HEK293 (cell line): ENCODE data around the gene PSMB11.

Source experiments
- BCL11A ChIP-seq: fragments of 450-650 bp; formaldehyde crosslinking; IDR thresholded peaks from 2 replicates; pipeline ENCODE4 v1.5.1; 2016; ENCODE audit warnings: low read depth, missing biosample characterization, missing genetic modification characterization
- EGR2 ChIP-seq: fragments of 450-650 bp; formaldehyde crosslinking; IDR thresholded peaks from 2 replicates; pipeline ENCODE4 v1.5.1; 2016; ENCODE audit warnings: low read depth, missing biosample characterization, missing genetic modification characterization
- FEZF1 ChIP-seq: fragments of 450-650 bp; formaldehyde crosslinking; IDR thresholded peaks from 2 replicates; pipeline ENCODE4 v1.5.1; 2016; ENCODE audit warnings: missing biosample characterization, missing genetic modification characterization
- GLIS2 ChIP-seq: fragments of 450-650 bp; formaldehyde crosslinking; IDR thresholded peaks from 2 replicates; pipeline ENCODE4 v1.5.1; 2016; ENCODE audit warnings: missing biosample characterization, missing genetic modification characterization
- IKZF3 ChIP-seq: fragments of 450-650 bp; IDR thresholded peaks from 2 replicates; pipeline ENCODE4 v1.5.0; 2018; ENCODE audit warnings: missing biosample characterization, mild to moderate bottlenecking, missing genetic modification characterization, moderate library complexity
- KLF1 ChIP-seq: fragments of 450-650 bp; formaldehyde crosslinking; IDR thresholded peaks from 2 replicates; pipeline ENCODE4 v1.5.1; 2016; ENCODE audit warnings: missing biosample characterization, missing genetic modification characterization
- MYNN ChIP-seq: fragments of 450-650 bp; formaldehyde crosslinking; IDR thresholded peaks from 2 replicates; pipeline ENCODE4 v1.5.1; 2016; ENCODE audit warnings: missing biosample characterization, missing genetic modification characterization, borderline replicate concordance
- MZF1 ChIP-seq: fragments of 450-650 bp; formaldehyde crosslinking; IDR thresholded peaks from 2 replicates; pipeline ENCODE4 v1.5.1; 2017; ENCODE audit warnings: missing biosample characterization, missing genetic modification characterization, borderline replicate concordance
- SCRT2 ChIP-seq: fragments of 450-650 bp; formaldehyde crosslinking; IDR thresholded peaks from 2 replicates; pipeline ENCODE4 v1.5.1; 2016; ENCODE audit warnings: missing biosample characterization, missing genetic modification characterization
- SP7 ChIP-seq: fragments of 450-650 bp; formaldehyde crosslinking; IDR thresholded peaks from 2 replicates; pipeline ENCODE4 v1.5.1; 2016; ENCODE audit warnings: missing biosample characterization, missing genetic modification characterization
- ZBTB1 ChIP-seq: fragments of 450-650 bp; formaldehyde crosslinking; IDR thresholded peaks from 2 replicates; pipeline ENCODE4 v1.5.1; 2016; ENCODE audit warnings: missing biosample characterization, missing genetic modification characterization
- ZBTB17 ChIP-seq: fragments of 450-650 bp; formaldehyde crosslinking; IDR thresholded peaks from 2 replicates; pipeline ENCODE4 v1.5.1; 2016; ENCODE audit warnings: missing biosample characterization, missing genetic modification characterization
- ZNF175 ChIP-seq: fragments of 450-650 bp; formaldehyde crosslinking; IDR thresholded peaks from 2 replicates; pipeline ENCODE4 v1.5.1; 2016; ENCODE audit warnings: missing biosample characterization, missing genetic modification characterization
- ZNF184 ChIP-seq: fragments of 450-650 bp; IDR thresholded peaks from 2 replicates; pipeline ENCODE4 v1.5.1; 2018; ENCODE audit warnings: missing biosample characterization, mild to moderate bottlenecking, missing genetic modification characterization
- ZNF211 ChIP-seq: fragments of 450-650 bp; formaldehyde crosslinking; IDR thresholded peaks from 2 replicates; pipeline ENCODE4 v1.5.1; 2016; ENCODE audit warnings: low read depth, missing biosample characterization, missing genetic modification characterization
- ZNF266 ChIP-seq: fragments of 450-650 bp; formaldehyde crosslinking; IDR thresholded peaks from 2 replicates; pipeline ENCODE4 v1.5.1; 2016; ENCODE audit warnings: missing biosample characterization, missing genetic modification characterization, low read depth
- ZNF274 ChIP-seq, 2 experiments: fragments of 200-500 bp in 1 of 2; fragments of 450-650 bp in 1 of 2; sonication (Bioruptor generic) in 1 of 2; formaldehyde crosslinking in 1 of 2; IDR thresholded peaks; 2 replicates each; pipeline versions ENCODE4 v1.5.1 to v1.6.1; 2014 to 2016; ENCODE audit warnings: borderline replicate concordance in 1 of 2, inconsistent platforms in 1 of 2, low read length in 1 of 2, missing biosample characterization in 1 of 2, missing genetic modification characterization in 1 of 2
- ZNF324 ChIP-seq: fragments of 450-650 bp; formaldehyde crosslinking; IDR thresholded peaks from 2 replicates; pipeline ENCODE4 v1.5.1; 2016; ENCODE audit warnings: missing biosample characterization, missing genetic modification characterization
- ZNF354C ChIP-seq: fragments of 450-650 bp; formaldehyde crosslinking; IDR thresholded peaks from 2 replicates; pipeline ENCODE4 v1.5.1; 2016; ENCODE audit warnings: missing biosample characterization, missing genetic modification characterization, low read depth, borderline replicate concordance
- ZNF391 ChIP-seq: fragments of 450-650 bp; formaldehyde crosslinking; IDR thresholded peaks from 2 replicates; pipeline ENCODE4 v1.5.1; 2016; ENCODE audit warnings: low read depth, missing biosample characterization, missing genetic modification characterization, borderline replicate concordance
- ZNF404 ChIP-seq: fragments of 450-650 bp; formaldehyde crosslinking; IDR thresholded peaks from 2 replicates; pipeline ENCODE4 v1.5.1; 2017; ENCODE audit warnings: missing biosample characterization, missing genetic modification characterization
- ZNF473 ChIP-seq: fragments of 450-650 bp; formaldehyde crosslinking; IDR thresholded peaks from 2 replicates; pipeline ENCODE4 v1.5.1; 2017; ENCODE audit warnings: missing biosample characterization, missing genetic modification characterization
- ZNF501 ChIP-seq: fragments of 450-650 bp; formaldehyde crosslinking; IDR thresholded peaks from 2 replicates; pipeline ENCODE4 v1.5.1; 2016; ENCODE audit warnings: missing biosample characterization, missing genetic modification characterization
- ZNF510 ChIP-seq: fragments of 450-650 bp; formaldehyde crosslinking; IDR thresholded peaks from 2 replicates; pipeline ENCODE4 v1.5.1; 2018; ENCODE audit warnings: mild to moderate bottlenecking, missing genetic modification characterization, missing biosample characterization; ENCODE audit not compliant: insufficient replicate concordance
- ZNF544 ChIP-seq: fragments of 450-650 bp; formaldehyde crosslinking; IDR thresholded peaks from 2 replicates; pipeline ENCODE4 v1.5.0; 2017; ENCODE audit warnings: missing biosample characterization, missing genetic modification characterization
- ZNF548 ChIP-seq: fragments of 450-650 bp; formaldehyde crosslinking; IDR thresholded peaks from 2 replicates; pipeline ENCODE4 v1.5.1; 2016; ENCODE audit warnings: missing biosample characterization, missing genetic modification characterization
- ZNF596 ChIP-seq: fragments of 450-650 bp; IDR thresholded peaks from 2 replicates; pipeline ENCODE4 v1.5.0; 2018; ENCODE audit warnings: missing biosample characterization, mild to moderate bottlenecking, missing genetic modification characterization, moderate library complexity
- ZNF791 ChIP-seq: fragments of 450-650 bp; formaldehyde crosslinking; IDR thresholded peaks from 2 replicates; pipeline ENCODE4 v1.5.1; 2016; ENCODE audit warnings: missing biosample characterization, missing genetic modification characterization
- ZNF830 ChIP-seq: fragments of 450-650 bp; IDR thresholded peaks from 2 replicates; pipeline ENCODE4 v1.5.0; 2018; ENCODE audit warnings: missing biosample characterization, missing genetic modification characterization, low read depth, mild to moderate bottlenecking, moderate library complexity
- ZSCAN23 ChIP-seq: fragments of 450-650 bp; formaldehyde crosslinking; IDR thresholded peaks from 2 replicates; pipeline ENCODE4 v1.5.1; 2016; ENCODE audit warnings: missing biosample characterization, missing genetic modification characterization
- ZSCAN30 ChIP-seq: fragments of 450-650 bp; IDR thresholded peaks from 2 replicates; pipeline ENCODE4 v1.5.1; 2018; ENCODE audit warnings: missing biosample characterization, mild to moderate bottlenecking, missing genetic modification characterization, moderate library complexity
- TF ChIP-seq, protein P1 (sequence below): fragments of 450-650 bp; formaldehyde crosslinking; IDR thresholded peaks from 2 replicates; pipeline ENCODE4 v1.5.1; 2016; ENCODE audit warnings: missing biosample characterization, missing genetic modification characterization
- TF ChIP-seq, protein P2 (sequence below): fragments of 450-650 bp; formaldehyde crosslinking; IDR thresholded peaks from 2 replicates; pipeline ENCODE4 v1.5.1; 2016; ENCODE audit warnings: missing biosample characterization, missing genetic modification characterization
- TF ChIP-seq, protein P3 (sequence below): fragments of 450-650 bp; formaldehyde crosslinking; IDR thresholded peaks from 2 replicates; pipeline ENCODE4 v1.5.1; 2016; ENCODE audit warnings: missing biosample characterization, missing genetic modification characterization
- TF ChIP-seq, protein P4 (sequence below): fragments of 450-650 bp; formaldehyde crosslinking; IDR thresholded peaks from 2 replicates; pipeline ENCODE4 v1.5.1; 2016; ENCODE audit warnings: missing biosample characterization, missing genetic modification characterization
- TF ChIP-seq, protein P5 (sequence below): fragments of 450-650 bp; formaldehyde crosslinking; optimal IDR thresholded peaks from 2 replicates; pipeline ENCODE3; 2016; ENCODE audit warnings: missing biosample characterization, mild to moderate bottlenecking, missing genetic modification characterization

PSMB11 gene

DNA sequence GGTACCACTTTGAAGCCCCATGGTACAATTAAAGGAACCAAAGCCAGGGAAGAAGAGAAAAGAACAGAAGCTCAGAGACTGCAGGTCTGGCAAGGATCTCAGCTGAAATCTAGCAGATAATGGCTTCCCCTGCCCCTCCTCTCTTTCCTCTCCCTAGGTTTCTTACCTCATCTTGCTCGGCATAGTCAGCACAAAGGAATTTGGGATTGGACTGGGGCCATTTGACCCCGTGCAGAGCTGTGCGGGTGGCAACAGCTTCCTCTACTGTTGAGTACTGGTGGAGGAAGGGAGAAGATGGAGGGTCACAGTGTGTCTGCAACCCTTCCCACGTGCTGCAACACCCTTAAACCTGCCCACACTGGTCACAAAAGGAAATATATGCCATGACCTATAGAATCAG, 20.0 kb downstream of the PSMB11 start (continued):
- TF ChIP-seq ZNF324 (tag by site-specific recombination) (peak; percentile 86), MYNN (no peak), ZNF391 (tag by site-specific recombination) (no peak), MZF1 (tag by site-specific recombination) (peak; percentile 32; the same call in 1 of the 2 replicates), ZNF510 (tag by site-specific recombination) (no peak), SCRT2 (tag by site-specific recombination) (peak; percentile 87), ZBTB1 (tag by site-specific recombination) (no peak), ZNF184 (tag by site-specific recombination) (peak; percentile 71; the same call in 1 of the 2 replicates), ZNF501 (no peak), ZNF791 (no peak), ZBTB17 (tag by site-specific recombination) (peak; percentile 74), ZNF830 (tag by site-specific recombination) (no peak), FEZF1 (no peak), ZNF544 (tag by site-specific recombination) (no peak), EGR2 (tag by site-specific recombination) (peak; percentile 41; the same call in 1 of the 2 replicates), ZSCAN23 (no peak), ZNF175 (no peak), ZNF354C (tag by site-specific recombination) (no peak), SP7 (peak; percentile 76), ZNF473 (tag by site-specific recombination) (no peak), KLF1 (no peak), ZNF274 (IDR thresholded peaks at IDR 0.05; ENCODE audit: low read length) (no peak), ZNF274 (tag by site-specific recombination; IDR thresholded peaks at IDR 0.05; ENCODE audit: borderline replicate concordance) (no peak), ZNF211 (no peak), ZNF266 (tag by site-specific recombination) (no peak), BCL11A (tag by site-specific recombination) (0 out of 2 replicates have a peak, but pooled peaks have one; percentile 46), ZSCAN30 (tag by site-specific recombination) (no peak), ZNF548 (tag by site-specific recombination) (no peak), GLIS2 (tag by site-specific recombination) (peak; percentile 56; the same call in 1 of the 2 replicates), IKZF3 (tag by site-specific recombination) (peak; percentile 67), ZNF404 (tag by site-specific recombination) (no peak), ZNF596 (tag by site-specific recombination) (no peak)
- TF ChIP-seq, protein P1, sequence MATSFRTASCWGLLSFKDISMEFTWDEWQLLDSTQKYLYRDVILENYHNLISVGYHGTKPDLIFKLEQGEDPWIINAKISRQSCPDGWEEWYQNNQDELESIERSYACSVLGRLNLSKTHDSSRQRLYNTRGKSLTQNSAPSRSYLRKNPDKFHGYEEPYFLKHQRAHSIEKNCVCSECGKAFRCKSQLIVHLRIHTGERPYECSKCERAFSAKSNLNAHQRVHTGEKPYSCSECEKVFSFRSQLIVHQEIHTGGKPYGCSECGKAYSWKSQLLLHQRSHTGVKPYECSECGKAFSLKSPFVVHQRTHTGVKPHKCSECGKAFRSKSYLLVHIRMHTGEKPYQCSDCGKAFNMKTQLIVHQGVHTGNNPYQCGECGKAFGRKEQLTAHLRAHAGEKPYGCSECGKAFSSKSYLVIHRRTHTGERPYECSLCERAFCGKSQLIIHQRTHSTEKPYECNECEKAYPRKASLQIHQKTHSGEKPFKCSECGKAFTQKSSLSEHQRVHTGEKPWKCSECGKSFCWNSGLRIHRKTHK (tag by site-specific recombination): no peak
- TF ChIP-seq, protein P2, sequence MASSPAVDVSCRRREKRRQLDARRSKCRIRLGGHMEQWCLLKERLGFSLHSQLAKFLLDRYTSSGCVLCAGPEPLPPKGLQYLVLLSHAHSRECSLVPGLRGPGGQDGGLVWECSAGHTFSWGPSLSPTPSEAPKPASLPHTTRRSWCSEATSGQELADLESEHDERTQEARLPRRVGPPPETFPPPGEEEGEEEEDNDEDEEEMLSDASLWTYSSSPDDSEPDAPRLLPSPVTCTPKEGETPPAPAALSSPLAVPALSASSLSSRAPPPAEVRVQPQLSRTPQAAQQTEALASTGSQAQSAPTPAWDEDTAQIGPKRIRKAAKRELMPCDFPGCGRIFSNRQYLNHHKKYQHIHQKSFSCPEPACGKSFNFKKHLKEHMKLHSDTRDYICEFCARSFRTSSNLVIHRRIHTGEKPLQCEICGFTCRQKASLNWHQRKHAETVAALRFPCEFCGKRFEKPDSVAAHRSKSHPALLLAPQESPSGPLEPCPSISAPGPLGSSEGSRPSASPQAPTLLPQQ: peak; percentile 45
- TF ChIP-seq, protein P3, sequence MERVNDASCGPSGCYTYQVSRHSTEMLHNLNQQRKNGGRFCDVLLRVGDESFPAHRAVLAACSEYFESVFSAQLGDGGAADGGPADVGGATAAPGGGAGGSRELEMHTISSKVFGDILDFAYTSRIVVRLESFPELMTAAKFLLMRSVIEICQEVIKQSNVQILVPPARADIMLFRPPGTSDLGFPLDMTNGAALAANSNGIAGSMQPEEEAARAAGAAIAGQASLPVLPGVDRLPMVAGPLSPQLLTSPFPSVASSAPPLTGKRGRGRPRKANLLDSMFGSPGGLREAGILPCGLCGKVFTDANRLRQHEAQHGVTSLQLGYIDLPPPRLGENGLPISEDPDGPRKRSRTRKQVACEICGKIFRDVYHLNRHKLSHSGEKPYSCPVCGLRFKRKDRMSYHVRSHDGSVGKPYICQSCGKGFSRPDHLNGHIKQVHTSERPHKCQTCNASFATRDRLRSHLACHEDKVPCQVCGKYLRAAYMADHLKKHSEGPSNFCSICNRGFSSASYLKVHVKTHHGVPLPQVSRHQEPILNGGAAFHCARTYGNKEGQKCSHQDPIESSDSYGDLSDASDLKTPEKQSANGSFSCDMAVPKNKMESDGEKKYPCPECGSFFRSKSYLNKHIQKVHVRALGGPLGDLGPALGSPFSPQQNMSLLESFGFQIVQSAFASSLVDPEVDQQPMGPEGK (tag by site-specific recombination): peak; percentile 69
- TF ChIP-seq, protein P4, sequence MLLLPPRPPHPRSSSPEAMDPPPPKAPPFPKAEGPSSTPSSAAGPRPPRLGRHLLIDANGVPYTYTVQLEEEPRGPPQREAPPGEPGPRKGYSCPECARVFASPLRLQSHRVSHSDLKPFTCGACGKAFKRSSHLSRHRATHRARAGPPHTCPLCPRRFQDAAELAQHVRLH (tag by site-specific recombination): no peak
- TF ChIP-seq, protein P5, sequence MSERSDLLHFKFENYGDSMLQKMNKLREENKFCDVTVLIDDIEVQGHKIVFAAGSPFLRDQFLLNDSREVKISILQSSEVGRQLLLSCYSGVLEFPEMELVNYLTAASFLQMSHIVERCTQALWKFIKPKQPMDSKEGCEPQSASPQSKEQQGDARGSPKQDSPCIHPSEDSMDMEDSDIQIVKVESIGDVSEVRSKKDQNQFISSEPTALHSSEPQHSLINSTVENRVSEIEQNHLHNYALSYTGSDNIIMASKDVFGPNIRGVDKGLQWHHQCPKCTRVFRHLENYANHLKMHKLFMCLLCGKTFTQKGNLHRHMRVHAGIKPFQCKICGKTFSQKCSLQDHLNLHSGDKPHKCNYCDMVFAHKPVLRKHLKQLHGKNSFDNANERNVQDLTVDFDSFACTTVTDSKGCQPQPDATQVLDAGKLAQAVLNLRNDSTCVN (tag by site-specific recombination): no peak
